ENCODE results near the gene DCDC2B.
"Not testable (repeated sequence)": the region's sequence is repeated elsewhere in the genome, so short reads cannot be mapped to it uniquely, and the experiment has no call there.

Gene DCDC2B

DNA sequence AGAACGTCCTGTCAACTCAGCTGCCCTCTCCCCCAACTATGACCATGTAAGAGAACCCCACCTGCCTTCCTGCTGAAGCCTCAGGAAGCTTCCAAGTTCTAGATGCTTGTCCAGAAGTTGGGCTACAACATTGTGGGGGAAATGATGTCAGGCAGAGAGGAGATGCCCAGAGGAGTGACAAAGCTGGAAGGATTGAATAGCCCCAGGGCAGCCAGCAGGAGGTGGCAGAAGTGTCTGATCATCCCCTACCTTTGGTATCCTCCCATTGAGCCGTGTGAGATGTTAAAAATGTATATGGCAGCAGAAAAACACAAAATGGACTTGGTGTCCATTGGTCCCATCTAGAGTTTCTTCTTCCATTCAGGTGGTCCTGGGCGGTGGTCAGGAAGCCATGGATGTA, 19.9 kb downstream of the DCDC2B start:
- DNase-seq = no peak

DNA sequence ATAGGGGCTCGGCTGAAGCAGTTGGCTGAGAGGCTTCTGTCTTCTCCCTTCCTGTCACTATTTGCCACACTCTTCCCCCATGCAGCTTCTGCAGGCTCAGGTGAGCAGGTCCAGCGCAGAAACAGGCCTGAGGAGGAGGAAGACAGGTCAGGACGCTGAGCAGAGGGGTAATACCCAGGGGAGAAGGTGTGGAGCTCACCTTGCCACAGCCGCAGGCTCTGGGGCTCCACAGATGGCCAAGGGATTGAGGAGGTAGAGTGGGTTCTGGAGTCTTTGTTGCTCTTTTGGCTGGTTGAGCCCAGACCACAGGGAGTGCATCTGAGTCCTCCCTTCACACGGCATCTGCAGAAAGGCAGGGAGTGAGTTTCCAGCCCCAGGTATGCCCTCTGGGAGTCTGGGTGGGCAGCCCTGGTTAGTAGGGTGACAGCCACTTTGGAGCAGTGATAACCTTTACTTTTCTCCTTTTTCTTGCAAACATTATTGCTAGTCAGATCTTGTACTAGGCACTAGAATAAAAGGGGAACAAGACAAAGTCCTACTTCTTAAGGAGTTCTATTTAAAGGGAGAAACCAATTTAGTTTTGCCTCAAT, 23.0 kb downstream of the DCDC2B start:
- DNase-seq = no peak

DNA sequence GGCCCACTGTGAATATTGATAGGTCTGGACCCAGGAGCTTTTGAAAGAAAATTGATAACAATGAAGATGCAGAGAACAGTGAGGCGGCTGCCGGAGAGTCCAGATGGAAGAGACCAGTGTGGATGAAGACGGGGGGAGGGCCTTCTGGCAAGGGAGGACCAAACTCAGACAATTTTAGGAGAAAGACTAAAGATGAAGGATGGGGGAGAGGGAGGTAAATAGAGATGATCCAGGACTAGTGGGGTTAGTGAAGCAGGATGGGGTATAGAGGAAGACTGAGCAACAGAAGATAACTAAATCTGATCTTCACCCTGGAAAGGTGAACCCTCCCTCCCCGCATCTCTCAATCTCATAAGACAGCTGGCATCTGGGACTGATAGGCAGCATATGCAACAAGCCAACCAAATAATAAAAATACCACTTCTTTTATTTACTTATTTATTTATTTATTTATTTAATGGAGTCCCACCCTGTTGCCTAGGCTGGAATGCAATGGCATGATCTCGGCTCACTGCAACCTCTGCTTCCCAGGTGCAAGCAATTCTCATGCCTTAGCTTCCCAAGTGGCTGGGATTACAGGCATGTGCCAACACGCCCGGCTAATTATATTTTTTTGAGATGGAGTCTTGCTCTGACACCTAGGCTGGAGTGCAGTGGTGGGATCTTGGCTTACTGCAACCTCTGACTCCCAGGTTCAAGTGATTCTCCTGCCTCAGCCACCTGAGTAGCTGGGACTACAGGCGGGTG, 23.8 kb downstream of the DCDC2B start:
- DNase-seq = no peak

DNA sequence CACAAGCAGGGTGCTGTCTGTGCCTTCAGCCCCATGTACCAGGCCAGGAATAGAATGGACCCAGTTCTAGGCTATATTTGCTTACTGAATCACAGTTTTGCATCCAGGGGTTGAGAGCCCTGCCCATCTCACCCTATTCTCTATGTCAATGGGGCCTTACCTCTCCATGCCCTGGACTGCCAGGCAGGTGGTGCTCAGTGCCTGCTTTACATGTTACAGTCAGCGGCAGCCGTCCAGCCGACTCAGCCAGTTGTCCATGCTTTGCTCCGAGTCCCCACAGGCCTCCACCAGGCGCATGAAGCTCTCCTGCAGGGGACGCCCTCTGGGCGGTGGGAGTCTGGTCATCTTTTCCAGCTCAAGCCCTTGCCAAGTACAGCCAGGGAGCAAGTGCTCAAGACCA, 25.9 kb downstream of the DCDC2B start:
- DNase-seq = no peak

DNA sequence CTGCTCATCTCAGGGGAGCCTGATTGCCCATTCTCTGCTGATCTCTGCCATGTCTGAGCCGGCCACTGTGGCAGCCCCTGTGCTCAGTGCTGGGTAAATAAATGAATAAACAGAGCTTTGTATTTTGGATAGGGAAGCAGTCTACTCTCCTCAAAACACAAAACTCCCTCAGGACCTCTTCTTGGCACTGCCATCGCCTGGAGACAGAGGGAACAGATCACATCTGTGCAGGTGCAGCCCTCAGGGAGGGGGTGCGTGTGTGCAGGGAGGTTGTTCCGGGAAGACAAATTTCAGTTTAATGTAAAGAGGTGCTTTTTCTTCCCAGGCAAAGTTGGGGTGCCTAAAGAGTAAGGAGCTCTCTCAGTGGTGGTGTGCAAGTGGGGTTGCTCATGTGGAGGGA, 30.4 kb downstream of the DCDC2B start:
- no peak for DNase-seq

DNA sequence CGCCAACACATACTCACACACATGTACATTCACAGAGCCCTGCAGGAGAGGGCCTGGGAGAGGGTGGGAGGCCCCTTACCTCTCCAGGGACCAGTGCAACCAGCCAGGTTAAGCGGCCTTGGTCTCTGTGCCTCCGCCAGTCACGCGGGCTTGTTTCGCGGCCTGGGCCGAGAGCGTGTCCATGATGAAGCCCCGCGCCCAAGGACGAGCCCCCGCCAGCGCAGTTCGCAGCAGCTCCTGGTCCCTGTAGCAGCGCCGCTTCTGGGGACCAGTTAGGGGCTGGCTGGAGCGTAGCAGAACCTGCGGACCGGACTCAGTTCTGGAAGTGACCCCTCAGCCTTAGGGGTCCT, 30.9 kb downstream of the DCDC2B start:
- no peak for DNase-seq

DNA sequence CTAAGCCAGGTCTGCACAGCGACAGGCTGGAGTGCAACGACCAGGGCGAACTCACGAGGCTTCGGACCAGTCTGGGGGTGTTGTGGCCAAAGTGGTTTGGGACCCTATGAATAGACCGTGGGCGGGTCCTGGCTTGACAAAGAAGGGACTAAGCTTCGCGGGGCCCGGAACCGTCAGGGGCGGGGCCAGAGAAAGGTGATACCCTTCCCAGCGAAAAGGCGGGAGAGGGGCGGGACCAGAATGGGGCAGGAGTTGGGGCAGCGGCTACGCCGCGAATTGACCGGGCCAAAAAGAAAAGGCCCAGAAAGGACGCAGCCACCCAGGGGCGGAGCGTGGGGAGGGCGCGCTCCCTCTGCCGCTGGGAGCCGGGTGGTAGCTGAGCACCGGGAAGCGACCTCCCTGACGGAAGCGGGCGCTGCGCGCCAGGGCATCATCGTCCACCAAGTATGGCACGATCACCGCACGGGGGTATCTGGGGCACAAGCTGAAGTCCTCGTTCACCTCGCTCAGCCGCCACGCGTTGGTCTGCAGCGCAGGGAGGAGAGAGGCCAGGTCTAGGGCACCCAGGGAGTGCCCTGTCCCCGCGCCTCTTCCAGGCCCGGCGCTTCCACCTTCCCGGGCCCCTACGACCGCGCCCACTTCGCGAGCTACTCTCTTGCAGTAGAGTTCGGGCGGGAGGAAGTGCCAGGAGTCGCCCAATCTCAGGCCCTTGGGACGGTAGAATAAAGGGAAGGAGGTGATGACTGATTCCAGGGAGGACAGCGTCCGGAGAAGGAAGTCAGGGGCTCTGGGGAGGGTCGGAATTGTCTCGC, 31.5 kb downstream of the DCDC2B start:
- no peak for DNase-seq

DNA sequence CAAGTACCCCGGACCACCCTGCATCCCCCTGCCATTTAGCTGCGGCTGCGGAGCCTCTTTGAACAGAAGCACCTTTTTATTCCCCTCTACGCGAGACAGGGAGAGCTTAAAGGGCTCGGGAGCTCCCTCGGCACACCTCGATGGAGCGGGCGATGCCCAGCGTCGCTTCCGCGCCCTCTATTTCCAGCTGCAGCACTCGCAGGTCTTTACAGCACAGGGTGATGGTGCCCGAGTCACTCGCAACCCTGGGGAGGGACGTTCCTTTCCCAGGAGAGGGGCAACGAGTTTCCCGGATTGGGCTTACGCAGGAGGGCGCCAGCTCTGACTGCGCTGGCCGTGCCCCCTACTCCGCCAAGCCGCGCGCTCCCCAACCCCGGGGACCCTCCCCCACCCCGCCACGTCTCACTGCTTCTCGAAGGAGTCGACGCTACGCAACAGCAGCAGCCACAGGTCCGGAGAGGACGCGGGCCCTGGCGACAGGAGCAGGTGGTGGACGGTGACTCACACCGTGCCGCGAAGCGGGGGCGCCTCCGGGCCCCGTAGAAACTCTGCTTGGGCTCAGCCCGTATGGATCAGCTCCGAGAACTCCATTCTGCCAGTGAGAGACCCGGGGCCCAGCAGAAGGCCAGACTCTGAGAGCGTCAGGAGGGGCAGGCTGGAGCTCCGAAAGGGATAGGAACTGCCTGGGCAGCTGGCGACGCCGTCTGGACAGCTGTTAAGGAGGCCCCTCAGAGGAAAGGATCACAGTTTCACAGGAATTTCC, 32.3 kb downstream of the DCDC2B start:
- no peak for DNase-seq

DNA sequence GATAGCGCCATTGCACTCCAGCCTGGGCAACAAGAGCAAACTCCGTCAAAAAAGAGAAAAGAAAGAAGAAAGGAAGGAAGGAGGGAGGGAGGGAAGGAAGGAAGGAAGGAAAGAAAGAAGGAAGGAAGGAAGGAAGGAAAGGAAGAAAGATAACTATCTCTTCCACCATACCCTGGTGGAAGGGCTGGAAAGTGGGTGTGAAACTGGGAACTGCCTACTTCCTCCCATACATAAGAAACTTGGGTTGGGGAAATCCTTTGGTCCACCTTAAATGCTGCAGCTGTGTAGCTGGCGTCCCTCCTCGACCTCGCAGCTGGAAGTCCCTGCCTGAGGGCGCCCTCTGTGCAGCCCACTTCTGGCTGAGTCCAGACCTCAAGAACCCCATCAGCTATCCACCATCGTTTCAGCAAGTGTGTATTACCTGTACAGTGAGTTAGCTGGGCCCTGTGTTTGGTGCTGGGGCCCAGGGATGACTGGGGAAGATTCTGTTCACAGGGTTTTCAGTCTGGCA, 33.5 kb downstream of the DCDC2B start:
- DNase-seq = no peak

DNA sequence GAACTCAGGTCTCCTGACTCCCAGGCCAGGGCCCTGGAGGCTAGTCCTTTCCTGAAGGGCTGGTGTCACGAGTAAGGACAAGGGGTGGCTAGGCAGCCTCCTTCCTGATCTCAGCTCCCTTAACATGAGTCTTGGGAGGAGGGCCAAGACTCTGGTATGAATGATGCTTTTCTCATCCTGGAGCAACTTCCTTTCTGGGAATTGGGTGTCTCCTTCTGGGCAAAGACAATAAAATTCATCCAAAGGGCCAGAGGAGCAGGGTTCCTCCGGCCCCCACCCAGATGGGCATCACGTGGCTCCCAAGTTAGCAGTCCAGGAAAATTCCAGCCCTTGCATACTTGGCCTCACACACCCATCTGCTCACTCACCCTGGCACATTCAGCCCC, 38.0 kb downstream of the DCDC2B start, which contains the start of gene FAM167B:
Gene FAM167B, plus strand, starts transcription at position 335 of the 386 bp plus-strand sequence. CDS start 200 bp downstream, outside the sequence.
- DNase-seq = no peak

DNA sequence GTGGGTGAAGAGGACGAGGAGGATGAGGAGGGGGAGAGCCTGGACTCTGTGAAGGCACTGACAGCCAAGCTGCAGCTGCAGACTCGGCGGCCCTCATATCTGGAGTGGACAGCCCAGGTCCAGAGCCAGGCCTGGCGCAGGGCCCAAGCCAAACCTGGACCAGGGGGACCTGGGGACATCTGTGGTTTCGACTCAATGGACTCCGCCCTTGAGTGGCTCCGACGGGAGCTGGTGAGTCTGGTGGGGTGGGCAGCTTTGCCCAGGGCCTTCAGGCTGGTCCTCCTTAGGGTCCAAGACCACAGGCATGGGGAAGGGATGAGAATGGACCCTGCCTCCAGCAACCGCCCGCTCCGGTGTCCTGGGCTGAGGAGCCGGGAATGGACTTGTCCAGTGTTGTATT, 38.6 kb downstream of the DCDC2B start:
- no peak for DNase-seq

DNA sequence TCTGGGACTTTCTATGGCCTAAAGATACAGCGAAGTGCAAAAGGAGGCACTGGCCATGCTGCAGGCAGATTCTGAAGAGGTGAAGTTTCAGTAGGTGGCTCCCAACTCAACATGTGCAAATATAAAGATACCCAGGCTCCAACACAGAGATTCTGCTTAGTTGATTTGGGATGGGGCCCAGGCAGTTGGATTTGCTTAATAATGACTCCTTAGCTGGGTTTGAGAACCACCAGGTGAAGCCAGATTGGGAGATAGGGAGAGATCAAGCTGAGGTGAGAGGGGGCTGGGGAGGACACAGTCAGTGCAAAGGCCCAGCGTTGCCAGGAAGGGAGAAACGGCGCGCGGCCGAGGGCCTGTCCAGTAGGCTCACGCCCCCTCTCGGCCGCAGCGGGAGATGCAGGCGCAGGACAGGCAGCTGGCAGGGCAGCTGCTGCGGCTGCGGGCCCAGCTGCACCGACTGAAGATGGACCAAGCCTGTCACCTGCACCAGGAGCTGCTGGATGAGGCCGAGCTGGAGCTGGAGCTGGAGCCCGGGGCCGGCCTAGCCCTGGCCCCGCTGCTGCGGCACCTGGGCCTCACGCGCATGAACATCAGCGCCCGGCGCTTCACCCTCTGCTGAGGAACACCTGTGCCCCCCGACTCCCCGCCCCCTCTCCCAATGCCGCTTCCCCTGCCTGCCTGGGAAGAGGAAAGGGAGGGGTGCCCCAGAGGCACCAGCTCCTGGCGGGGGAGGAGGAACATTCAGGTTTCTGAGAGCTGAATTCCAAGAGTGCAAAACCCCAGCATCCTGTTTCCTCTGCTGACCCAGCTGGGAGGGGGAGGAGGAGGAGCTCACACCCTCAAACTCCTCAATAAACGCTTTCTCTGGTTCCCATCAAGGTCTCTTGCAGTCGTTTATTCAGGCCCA, 39.3 kb downstream of the DCDC2B start:
- DNase-seq = no peak

DNA sequence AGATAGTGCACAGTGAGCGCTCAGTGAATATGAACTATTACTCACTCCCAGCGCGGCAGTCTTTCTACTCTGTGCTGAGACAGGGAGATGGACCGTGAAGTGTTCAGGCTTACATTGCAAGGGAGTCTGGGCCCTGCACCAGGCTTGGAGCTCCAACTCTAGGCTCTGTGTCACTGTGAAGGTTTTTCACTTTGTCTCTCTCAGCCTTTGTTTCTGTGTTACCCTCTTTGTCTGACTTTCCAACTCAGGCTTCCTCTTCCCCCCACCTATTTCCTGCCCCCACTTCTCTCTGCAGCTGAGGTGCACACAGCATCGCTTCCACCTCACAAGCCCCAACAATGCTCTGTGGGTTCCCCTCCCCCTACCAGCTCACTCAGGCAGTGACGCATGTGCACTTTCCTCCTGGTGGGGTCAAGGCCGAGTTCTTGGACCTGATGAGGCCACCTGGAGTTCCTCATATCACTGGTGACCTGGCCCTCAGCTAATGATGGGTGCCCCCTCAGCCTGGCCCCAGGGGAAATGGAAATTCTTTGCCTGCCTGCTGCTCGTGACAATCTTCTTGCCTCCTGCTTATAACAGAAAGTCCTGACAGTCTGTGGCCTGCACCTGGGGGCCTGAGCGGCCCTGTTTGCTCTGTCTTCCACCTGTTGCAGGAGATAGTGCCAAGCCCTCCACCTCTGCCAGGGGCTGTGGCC, 41.1 kb downstream of the DCDC2B start:
- DNase-seq = no peak

DNA sequence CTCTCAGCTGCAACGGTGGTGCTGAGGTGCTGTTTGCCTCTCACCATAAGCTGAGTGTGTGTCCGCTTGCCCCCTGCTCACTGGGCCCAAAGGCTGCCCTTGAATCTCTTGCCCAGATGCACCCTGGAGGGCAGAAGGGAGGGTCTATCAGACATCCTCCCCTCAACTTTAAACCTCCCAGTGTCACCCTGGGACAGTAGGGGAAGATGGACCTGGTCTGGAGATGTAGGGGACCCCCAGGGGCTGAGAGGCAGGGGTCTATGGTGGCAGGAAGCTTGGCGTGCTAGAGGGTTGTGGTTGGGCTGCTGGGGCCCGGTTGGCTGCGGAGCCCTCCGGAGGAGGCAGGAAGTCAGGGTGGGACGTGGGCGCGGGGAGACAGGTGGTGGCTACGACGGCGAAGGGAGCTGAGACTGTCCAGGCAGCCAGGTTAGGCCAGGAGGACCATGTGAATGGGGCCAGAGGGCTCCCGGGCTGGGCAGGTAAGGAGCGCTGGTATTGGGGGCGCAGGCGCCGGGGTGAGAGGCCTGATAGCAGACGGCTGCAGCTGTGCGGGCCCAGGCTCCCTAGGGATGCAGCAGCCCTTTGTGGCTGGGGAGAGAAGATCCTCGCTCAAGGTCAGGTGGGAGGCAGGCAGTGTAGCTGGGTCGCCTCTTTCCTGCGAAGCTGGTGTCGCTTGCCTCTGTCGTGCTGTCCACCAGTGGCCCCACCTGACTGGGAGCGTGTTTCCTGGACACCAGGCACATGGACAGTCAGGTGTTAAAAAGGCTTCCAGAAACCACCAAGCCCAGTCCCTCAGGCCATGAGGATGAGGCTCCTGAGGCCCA, 42.2 kb downstream of the DCDC2B start, which contains the start of gene LCK:
Gene LCK, plus strand, starts transcription at position 373 of the 824 bp plus-strand sequence. CDS start 23,065 bp downstream, outside the sequence.
- DNase-seq = no peak

DNA sequence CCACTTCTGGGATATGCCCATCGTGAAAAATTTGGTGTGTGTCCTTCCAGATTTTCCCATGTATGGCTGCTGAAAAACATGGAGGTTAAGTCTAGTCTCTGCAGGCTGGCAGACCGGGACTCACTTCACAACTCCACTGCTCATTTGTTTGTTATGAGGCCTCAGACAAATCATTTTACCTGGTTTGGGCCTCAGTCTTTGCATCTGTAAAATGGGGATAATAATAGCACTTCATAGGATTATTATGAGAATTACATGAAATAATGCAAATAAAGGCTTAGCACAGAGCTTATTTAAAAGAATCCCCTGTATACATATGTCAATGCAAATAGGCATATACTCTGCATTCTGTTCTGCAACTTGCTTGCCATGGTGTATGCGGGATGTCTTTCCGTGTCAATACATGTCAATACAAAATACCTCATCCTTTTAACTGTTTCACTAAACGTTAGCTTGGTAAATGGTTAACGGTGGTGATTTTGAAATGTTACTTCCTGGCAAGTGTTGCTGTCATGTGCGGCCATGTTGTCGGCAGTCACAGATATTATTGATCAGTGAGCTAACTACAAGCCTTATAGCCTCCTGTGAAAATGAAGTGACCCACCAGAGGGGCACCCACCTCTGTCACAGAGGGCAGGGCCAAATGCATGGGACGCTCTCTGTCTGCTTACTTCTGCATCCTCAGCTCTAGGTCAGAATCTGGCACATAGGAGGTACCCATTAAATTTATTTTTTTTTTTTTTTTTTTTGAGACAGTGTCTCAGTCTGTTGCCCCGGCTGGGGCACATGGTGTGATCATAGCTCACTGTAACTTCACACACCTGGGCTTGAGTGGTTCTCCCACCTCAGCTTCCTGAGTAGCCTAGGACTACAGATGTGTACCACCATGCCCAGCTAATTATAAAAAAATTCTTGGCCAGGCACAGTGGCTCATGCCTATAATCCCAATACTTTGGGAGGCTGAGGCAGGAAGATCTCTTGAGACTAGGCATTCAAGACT, 46.5 kb downstream of the DCDC2B start:
- DNase-seq = no peak

DNA sequence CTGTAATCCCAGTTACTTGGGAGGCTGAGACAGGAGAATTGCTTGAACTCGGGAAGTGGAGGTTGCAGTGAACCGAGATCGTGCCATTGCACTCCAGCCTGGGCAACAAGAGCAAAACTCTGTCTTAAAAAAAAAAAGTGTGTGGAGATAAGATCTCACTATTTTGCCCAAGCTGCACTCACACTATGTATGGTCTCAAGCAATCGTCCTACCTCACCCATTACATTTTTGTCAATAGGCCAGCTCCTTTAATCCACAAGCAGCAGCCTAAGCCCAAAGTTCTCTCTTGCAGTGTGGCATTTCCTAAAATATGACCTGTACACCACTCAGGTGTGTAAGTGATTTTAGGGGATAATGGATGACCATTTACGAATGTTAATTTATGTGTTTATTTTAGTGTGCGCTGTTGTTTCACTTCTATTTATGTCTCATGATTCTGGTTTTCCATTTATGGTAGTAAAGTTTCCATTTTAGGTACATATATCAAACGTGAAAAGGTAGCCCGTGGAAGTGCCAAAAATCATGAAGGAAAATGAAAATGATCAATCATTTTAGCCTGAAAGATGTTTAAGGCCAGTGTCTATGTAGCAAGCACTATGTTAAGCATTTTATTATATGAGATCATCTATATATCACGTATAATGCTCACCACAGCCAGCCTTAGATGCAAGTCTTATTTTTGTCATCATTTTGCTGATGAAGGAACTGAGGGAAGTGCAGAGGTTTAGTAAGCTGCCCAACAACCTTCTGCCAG, 47.8 kb downstream of the DCDC2B start:
- DNase-seq = no peak

DNA sequence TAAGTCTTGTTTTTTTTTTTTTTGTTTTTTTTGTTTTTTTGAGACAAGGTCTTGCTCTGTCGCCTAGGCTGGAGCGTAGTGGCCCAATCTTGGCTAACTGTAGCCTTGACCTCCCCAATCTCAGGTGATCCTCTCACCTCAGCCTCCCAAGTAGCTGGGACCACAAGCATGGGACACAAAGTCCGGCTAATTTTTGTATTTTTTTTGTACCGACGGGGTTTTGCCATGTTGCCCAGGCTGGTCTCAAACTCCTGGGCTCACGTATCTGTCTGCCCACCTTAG, 48.3 kb downstream of the DCDC2B start:
- no peak for DNase-seq

DNA sequence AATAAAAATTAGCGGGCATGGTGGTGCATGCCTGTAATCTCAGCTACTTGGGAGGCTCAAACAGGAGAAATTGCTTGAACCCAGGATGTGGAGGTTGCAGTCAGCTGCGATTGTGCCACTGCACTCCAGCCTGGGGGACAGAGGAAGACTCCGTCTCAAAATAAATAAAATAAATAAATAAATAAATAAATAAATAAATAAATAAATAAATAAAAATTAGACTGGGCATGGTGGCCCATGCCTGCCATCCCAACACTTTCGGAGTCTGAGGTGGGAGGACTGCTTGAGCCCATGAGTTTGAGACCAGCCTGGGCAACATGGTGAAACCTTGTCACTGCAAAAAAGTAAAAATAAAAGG, 54.3 kb downstream of the DCDC2B start:
- not testable (repeated sequence) for DNase-seq
